Loucy (cell line): ENCODE results near the gene NUP214.

ENCODE experiments used
- H2AFZ ChIP-seq: fragments of 200-600 bp; sonication (generic); 2 replicates; pipeline ENCODE4 v1.6.0; 2016; ENCODE audit warnings: antibody characterized with exemption, mild to moderate bottlenecking, low read length, moderate library complexity
- H3F3A ChIP-seq: fragments of 200-600 bp; 2 replicates; pipeline ENCODE4 v1.6.0; 2016; ENCODE audit warnings: antibody characterized with exemption, low read depth, mild to moderate bottlenecking
- H3K27me3 ChIP-seq: fragments of 200-600 bp; sonication (generic); 2 replicates; pipeline ENCODE4 v1.6.1; 2014; ENCODE audit warnings: low read length, mild to moderate bottlenecking; ENCODE audit not compliant: insufficient read depth, poor library complexity, severe bottlenecking
- H3K36me3 ChIP-seq: fragments of 200-600 bp; sonication (generic); 2 replicates; pipeline ENCODE4 v1.6.1; 2016; ENCODE audit warnings: low read length; ENCODE audit not compliant: insufficient read depth
- H3K4me1 ChIP-seq: fragments of 200-600 bp; sonication (generic); 2 replicates; pipeline ENCODE4 v1.5.1; 2014; ENCODE audit warnings: low read length, mild to moderate bottlenecking; ENCODE audit not compliant: insufficient read depth, poor library complexity, severe bottlenecking
- H3K4me2 ChIP-seq: fragments of 200-600 bp; sonication (generic); 2 replicates; pipeline ENCODE4 v1.6.0; 2014; ENCODE audit warnings: antibody characterized with exemption, low read length, low read depth, mild to moderate bottlenecking; ENCODE audit not compliant: poor library complexity, severe bottlenecking
- H3K4me3 ChIP-seq: fragments of 200-600 bp; sonication (generic); 2 replicates; pipeline ENCODE4 v1.5.1; 2014; ENCODE audit warnings: low read length, mild to moderate bottlenecking, mixed read lengths; ENCODE audit not compliant: poor library complexity, severe bottlenecking
- H3K79me2 ChIP-seq: fragments of 200-600 bp; sonication (generic); 2 replicates; pipeline ENCODE4 v1.6.1; 2014; ENCODE audit warnings: low read length; ENCODE audit not compliant: insufficient read depth
- H3K9ac ChIP-seq: fragments of 200-600 bp; sonication (generic); 2 replicates; pipeline ENCODE4 v1.6.0; 2014; ENCODE audit warnings: mild to moderate bottlenecking, low read depth, low read length, moderate library complexity; ENCODE audit not compliant: poor library complexity, severe bottlenecking
- H3K9me2 ChIP-seq: fragments of 200-600 bp; sonication (generic); replicated peaks from 2 replicates; pipeline ENCODE4 v1.6.1; 2016; ENCODE audit warnings: low read depth, low read length, mixed read lengths
- H3K9me3 ChIP-seq: fragments of 200-600 bp; sonication (generic); 2 replicates; pipeline ENCODE4 v1.6.1; 2014; ENCODE audit warnings: mild to moderate bottlenecking, antibody characterized with exemption, low read length, low read depth; ENCODE audit not compliant: insufficient read depth
- H4K20me1 ChIP-seq: fragments of 200-600 bp; sonication (generic); 2 replicates; pipeline ENCODE4 v1.6.0; 2014; ENCODE audit warnings: antibody characterized with exemption, low read length, mild to moderate bottlenecking; ENCODE audit not compliant: insufficient read depth, poor library complexity, severe bottlenecking
- CTCF ChIP-seq: fragments of 200-600 bp; sonication (generic); conservative IDR thresholded peaks from 2 replicates; pipeline ENCODE4 v1.5.1; 2014; ENCODE audit warnings: mild to moderate bottlenecking, antibody characterized with exemption, low read length
- EZH2phosphoT487 ChIP-seq: fragments of 200-600 bp; IDR thresholded peaks from 2 replicates; pipeline ENCODE4 v1.6.1; 2018; ENCODE audit warnings: antibody characterized with exemption, mild to moderate bottlenecking, moderate library complexity, borderline replicate concordance

NUP214 gene

GRCh38 chr9:131161585-131161984 is 36.2 kb downstream of the NUP214 start:
- Histone ChIP-seq H3K9me3 (no peaks in the 10 kb centered on the region), H3F3A (no peaks in the 10 kb centered on the region; the same call in 1 of the 2 replicates), H2AFZ (no peak overlapping the region), H3K27me3 (no peaks in the 10 kb centered on the region), H3K4me3 (no peak overlapping the region), H4K20me1 (peaks cover 38% of the 10 kb centered on the region), H3K9me2 (no peaks in the 10 kb centered on the region), H3K4me1 (no peaks in the 10 kb centered on the region), H3K79me2 (peaks cover 63% of the 10 kb centered on the region), H3K36me3 (peaks cover 77% of the 10 kb centered on the region), H3K4me2 (no peak overlapping the region), H3K9ac (no peak overlapping the region)
- TF ChIP-seq CTCF: no peak
- no peak for TF ChIP-seq EZH2phosphoT487

- Histone ChIP-seq H3K4me3 (no peak overlapping the region), H3K36me3 (peaks cover 86% of the 10 kb centered on the region), H3K4me2 (no peak overlapping the region), H3K9me3 (no peaks in the 10 kb centered on the region), H3F3A (no peaks in the 10 kb centered on the region; the same call in 1 of the 2 replicates), H3K27me3 (no peaks in the 10 kb centered on the region), H3K79me2 (peaks cover 75% of the 10 kb centered on the region), H3K9me2 (no peaks in the 10 kb centered on the region), H3K4me1 (no peaks in the 10 kb centered on the region), H3K9ac (no peak overlapping the region), H4K20me1 (peaks cover 50% of the 10 kb centered on the region), H2AFZ (no peak overlapping the region)
- no peak for TF ChIP-seq EZH2phosphoT487
- TF ChIP-seq CTCF: no peak
These were observed 37.5 kb downstream of the NUP214 start for GRCh38 chr9:131162886-131163285.

GRCh38 chr9:131165523-131165922 is 40.1 kb downstream of the NUP214 start:
- no peak overlapping the region for H3K4me2 ChIP-seq
- peaks cover 94% of the 10 kb centered on the region for H3K79me2 ChIP-seq
- H2AFZ ChIP-seq: no peak overlapping the region
- TF ChIP-seq EZH2phosphoT487 (no peak), CTCF (no peak)
- no peak overlapping the region for H3K4me3 ChIP-seq
- H3K4me1 ChIP-seq: peaks cover 4% of the 10 kb centered on the region
- peaks cover 71% of the 10 kb centered on the region for H4K20me1 ChIP-seq
- no peaks in the 10 kb centered on the region for H3K27me3 ChIP-seq
- no peaks in the 10 kb centered on the region for H3K9me3 ChIP-seq
- H3F3A ChIP-seq: no peaks in the 10 kb centered on the region; the same call in 1 of the 2 replicates
- no peak overlapping the region for H3K9ac ChIP-seq
- H3K36me3 ChIP-seq: peaks cover 87% of the 10 kb centered on the region
- H3K9me2 ChIP-seq: no peaks in the 10 kb centered on the region
